Calu3 (cell line): ENCODE measurements around the gene ARHGEF4. TPM values are rescaled to one million over a fixed set of nuclear protein-coding genes. Genes with fewer than 3 reads are reported as not detected.

ENCODE experiments used
- BruUV-seq: library from RNA; stranded (reverse); fragments of 400-500 nt; replicated peaks from 2 replicates; lab custom pipeline; 2021; lab: Mats Ljungman, UMichigan
- CTCF ChIA-PET: fragments of 300-600 bp; sonication (Branson Sonifier 250); formaldehyde crosslinking; loops from one replicate; lab custom pipeline; 2022; ENCODE audit warnings: antibody characterized with exemption; lab: Charles Lee
- DNase-seq: peaks from one replicate; pipeline ENCODE4 v3.0.0; 2022
- H3K27ac Mint-ChIP-seq: one replicate; pipeline ENCODE4 v1.8.0; 2022; ENCODE audit warnings: mixed read lengths; ENCODE audit not compliant: unreplicated experiment
- H3K27me3 Mint-ChIP-seq: one replicate; pipeline ENCODE4 v1.8.0; 2022; ENCODE audit warnings: mixed read lengths; ENCODE audit not compliant: unreplicated experiment
- H3K36me3 Mint-ChIP-seq: one replicate; pipeline ENCODE4 v1.8.0; 2022; ENCODE audit warnings: mild to moderate bottlenecking, moderate library complexity, mixed read lengths; ENCODE audit not compliant: insufficient read depth, unreplicated experiment
- H3K4me1 Mint-ChIP-seq: one replicate; pipeline ENCODE4 v1.8.0; 2022; ENCODE audit warnings: mild to moderate bottlenecking, low read depth, mixed read lengths; ENCODE audit not compliant: unreplicated experiment
- H3K4me3 Mint-ChIP-seq: one replicate; pipeline ENCODE4 v1.8.0; 2022; ENCODE audit warnings: mild to moderate bottlenecking, low read depth, moderate library complexity, mixed read lengths; ENCODE audit not compliant: unreplicated experiment
- H3K9me3 Mint-ChIP-seq: one replicate; pipeline ENCODE4 v1.8.0; 2022; ENCODE audit warnings: low read depth, mixed read lengths; ENCODE audit not compliant: unreplicated experiment
- intact Hi-C: fragments of 100-400 bp; cut with micrococcal nuclease; formaldehyde crosslinking; loops from one replicate; pipeline ENCODE4 v1.10.0; 2022; ENCODE audit not compliant: unreplicated experiment
- total RNA-seq: library from RNA; stranded (reverse); gene quantifications from 2 replicates; pipeline ENCODE4 v1.2.3, GENCODE V29; 2022
- TF ChIP-seq, protein P1 (sequence below): fragments of 200-600 bp; IDR thresholded peaks from one replicate; pipeline ENCODE4 v1.8.0; 2022; ENCODE audit warnings: antibody characterized with exemption; ENCODE audit not compliant: unreplicated experiment

Gene ARHGEF4
- total RNA-seq, 1 experiment from 2014 or later: 8.8 TPM

DNA sequence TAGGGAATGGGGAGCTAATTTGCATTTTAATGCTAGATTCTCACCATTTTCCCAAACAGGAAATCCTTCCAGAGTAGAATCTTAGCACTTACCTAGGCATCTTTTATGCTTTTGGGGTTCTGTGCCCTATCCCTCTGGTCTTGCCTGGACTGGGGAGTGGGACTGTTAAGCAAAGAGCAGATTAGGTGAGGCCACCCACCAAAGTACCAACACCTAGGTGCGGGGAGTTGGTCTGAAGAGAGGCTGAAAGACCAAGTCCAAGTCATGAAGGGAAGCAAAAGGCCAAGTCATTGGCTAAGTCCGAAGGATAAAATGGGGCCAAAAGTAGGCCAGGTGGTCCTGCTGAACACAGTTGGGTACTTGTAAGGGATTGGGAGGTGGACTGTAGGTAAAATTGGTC lies 169.8 kb downstream of the ARHGEF4 start:
- Mint-ChIP-seq H3K4me3 (no peak overlapping the region), H3K27me3 (peaks cover 18% of the 10 kb centered on the region)
- CTCF ChIA-PET: no interaction called here

GRCh38 chr2:131008967-131009366 lies 172.3 kb downstream of the ARHGEF4 start:
- TF ChIP-seq, protein P1, sequence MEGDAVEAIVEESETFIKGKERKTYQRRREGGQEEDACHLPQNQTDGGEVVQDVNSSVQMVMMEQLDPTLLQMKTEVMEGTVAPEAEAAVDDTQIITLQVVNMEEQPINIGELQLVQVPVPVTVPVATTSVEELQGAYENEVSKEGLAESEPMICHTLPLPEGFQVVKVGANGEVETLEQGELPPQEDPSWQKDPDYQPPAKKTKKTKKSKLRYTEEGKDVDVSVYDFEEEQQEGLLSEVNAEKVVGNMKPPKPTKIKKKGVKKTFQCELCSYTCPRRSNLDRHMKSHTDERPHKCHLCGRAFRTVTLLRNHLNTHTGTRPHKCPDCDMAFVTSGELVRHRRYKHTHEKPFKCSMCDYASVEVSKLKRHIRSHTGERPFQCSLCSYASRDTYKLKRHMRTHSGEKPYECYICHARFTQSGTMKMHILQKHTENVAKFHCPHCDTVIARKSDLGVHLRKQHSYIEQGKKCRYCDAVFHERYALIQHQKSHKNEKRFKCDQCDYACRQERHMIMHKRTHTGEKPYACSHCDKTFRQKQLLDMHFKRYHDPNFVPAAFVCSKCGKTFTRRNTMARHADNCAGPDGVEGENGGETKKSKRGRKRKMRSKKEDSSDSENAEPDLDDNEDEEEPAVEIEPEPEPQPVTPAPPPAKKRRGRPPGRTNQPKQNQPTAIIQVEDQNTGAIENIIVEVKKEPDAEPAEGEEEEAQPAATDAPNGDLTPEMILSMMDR: no peak

More for the DNA sequence above, 169.8 kb downstream of the ARHGEF4 start:
- BruUV-seq: no TSS peak
- no peak overlapping the region for H3K27ac Mint-ChIP-seq
- TF ChIP-seq, protein P1: no peak
- no peak for DNase-seq
- no peaks in the 10 kb centered on the region for H3K9me3 Mint-ChIP-seq
- no peaks in the 10 kb centered on the region for H3K4me1 Mint-ChIP-seq
- intact Hi-C loops: no loop called here
- H3K36me3 Mint-ChIP-seq: no peaks in the 10 kb centered on the region

GRCh38 chr2:131009713-131010475 lies 173.2 kb downstream of the ARHGEF4 start:
- H3K4me1 Mint-ChIP-seq: no peaks in the 10 kb centered on the region
- H3K27me3 Mint-ChIP-seq: peaks cover 21% of the 10 kb centered on the region
- no peak overlapping the region for H3K4me3 Mint-ChIP-seq
- CTCF ChIA-PET: no interaction called here
- no peaks in the 10 kb centered on the region for H3K9me3 Mint-ChIP-seq
- no peaks in the 10 kb centered on the region for H3K36me3 Mint-ChIP-seq
- no peak for DNase-seq
- no peak overlapping the region for H3K27ac Mint-ChIP-seq
- TF ChIP-seq, protein P1: no peak
- intact Hi-C loops: no loop called here
- BruUV-seq: no TSS peak

More at GRCh38 chr2:131008967-131009366, 172.3 kb downstream of the ARHGEF4 start:
- Mint-ChIP-seq H3K4me3 (no peak overlapping the region), H3K9me3 (no peaks in the 10 kb centered on the region), H3K4me1 (no peaks in the 10 kb centered on the region), H3K27me3 (peaks cover 21% of the 10 kb centered on the region), H3K27ac (no peak overlapping the region), H3K36me3 (no peaks in the 10 kb centered on the region)
- CTCF ChIA-PET: no interaction called here
- BruUV-seq: no TSS peak
- intact Hi-C loops: no loop called here
- DNase-seq: no peak

DNA sequence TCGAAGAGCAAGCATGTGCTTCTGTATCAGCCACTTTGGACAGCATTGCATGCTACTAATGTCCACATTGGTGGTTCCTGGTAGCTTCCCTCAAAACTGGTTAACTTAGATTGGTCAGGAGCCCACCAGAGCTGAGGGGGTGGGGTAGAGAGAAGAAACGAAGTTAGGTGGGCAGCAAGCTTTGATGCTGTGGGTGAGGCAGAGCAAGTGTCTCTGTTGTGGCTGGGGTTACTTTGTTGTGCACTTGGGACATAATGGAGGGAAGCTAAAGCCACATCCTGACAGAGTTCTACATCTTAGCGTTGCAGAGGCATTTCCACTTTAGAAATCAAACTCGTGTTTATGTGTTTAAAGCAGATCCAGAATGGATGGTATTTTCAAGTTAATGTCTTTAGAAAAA lies 173.9 kb downstream of the ARHGEF4 start:
- Mint-ChIP-seq H3K4me1 (no peaks in the 10 kb centered on the region), H3K9me3 (no peaks in the 10 kb centered on the region), H3K27me3 (peaks cover 21% of the 10 kb centered on the region), H3K36me3 (no peaks in the 10 kb centered on the region), H3K4me3 (no peak overlapping the region), H3K27ac (no peak overlapping the region)
- no TSS peak for BruUV-seq
- CTCF ChIA-PET: no interaction called here
- TF ChIP-seq, protein P1: no peak
- intact Hi-C loops: no loop called here
- no peak for DNase-seq
